ENCODE measurements around the gene PADI3.

- no peak for TF ChIP-seq SUZ12 (IDR thresholded peaks at IDR 0.05; ENCODE audit: extremely low read depth, insufficient read depth, insufficient read length)
- no peak for TF ChIP-seq ZNF274 (IDR thresholded peaks at IDR 0.05; ENCODE audit: low read depth, low read length)
Measured at GRCh38 chr1:17199267-17200044, 49.4 kb upstream of the PADI3 start.

All from NT2/D1 (cell line).